Hepatocyte (in vitro differentiated cells): Measurements from ENCODE around the gene OR52A1.

Experiments used
- CTCF ChIP-seq: fragments of 200-600 bp; sonication (generic); IDR thresholded peaks from 2 replicates; pipeline ENCODE4 v1.5.1; 2016; ENCODE audit warnings: antibody characterized with exemption, mild to moderate bottlenecking; ENCODE audit not compliant: poor library complexity
- EZH2phosphoT487 ChIP-seq: fragments of 200-600 bp; sonication (generic); IDR thresholded peaks from one replicate; pipeline ENCODE4 v1.6.1; 2018; ENCODE audit warnings: antibody characterized with exemption, mild to moderate bottlenecking, low read depth, moderate library complexity; ENCODE audit not compliant: unreplicated experiment, severe bottlenecking

- TF ChIP-seq CTCF = no peak
- TF ChIP-seq EZH2phosphoT487 = no peak
These were observed 2.8 kb downstream of the OR52A1 start for GRCh38 chr11:5151713-5152153.
